ENCODE results near the gene GPR171. TPM values are rescaled to one million over a fixed set of nuclear protein-coding genes. Genes with fewer than 3 reads are reported as not detected.

Gene GPR171
- total RNA-seq, 1 donor from 2014 or later: 1.3 TPM

- ATAC-seq (no peak), DNase-seq (no peak)
- no peaks in the 10 kb centered on the region for H3K4me1 ChIP-seq
- intact Hi-C loops (cut with DNase I): no loop called here
- TF ChIP-seq, protein P1, sequence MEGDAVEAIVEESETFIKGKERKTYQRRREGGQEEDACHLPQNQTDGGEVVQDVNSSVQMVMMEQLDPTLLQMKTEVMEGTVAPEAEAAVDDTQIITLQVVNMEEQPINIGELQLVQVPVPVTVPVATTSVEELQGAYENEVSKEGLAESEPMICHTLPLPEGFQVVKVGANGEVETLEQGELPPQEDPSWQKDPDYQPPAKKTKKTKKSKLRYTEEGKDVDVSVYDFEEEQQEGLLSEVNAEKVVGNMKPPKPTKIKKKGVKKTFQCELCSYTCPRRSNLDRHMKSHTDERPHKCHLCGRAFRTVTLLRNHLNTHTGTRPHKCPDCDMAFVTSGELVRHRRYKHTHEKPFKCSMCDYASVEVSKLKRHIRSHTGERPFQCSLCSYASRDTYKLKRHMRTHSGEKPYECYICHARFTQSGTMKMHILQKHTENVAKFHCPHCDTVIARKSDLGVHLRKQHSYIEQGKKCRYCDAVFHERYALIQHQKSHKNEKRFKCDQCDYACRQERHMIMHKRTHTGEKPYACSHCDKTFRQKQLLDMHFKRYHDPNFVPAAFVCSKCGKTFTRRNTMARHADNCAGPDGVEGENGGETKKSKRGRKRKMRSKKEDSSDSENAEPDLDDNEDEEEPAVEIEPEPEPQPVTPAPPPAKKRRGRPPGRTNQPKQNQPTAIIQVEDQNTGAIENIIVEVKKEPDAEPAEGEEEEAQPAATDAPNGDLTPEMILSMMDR (IDR thresholded peaks at IDR 0.05): no peak
- H3K4me3 ChIP-seq: no peak overlapping the region
- H3K27ac ChIP-seq: no peak overlapping the region
- no peaks in the 10 kb centered on the region for H3K36me3 ChIP-seq
- no peaks in the 10 kb centered on the region for H3K9me3 ChIP-seq
- H3K27me3 ChIP-seq (ENCODE audit: low read depth): no peaks in the 10 kb centered on the region
Observed at GRCh38 chr3:151219056-151219455, 16.0 kb upstream of the GPR171 start.

GRCh38 chr3:151218136-151218535 lies 15.1 kb upstream of the GPR171 start:
- TF ChIP-seq, protein P1 (IDR thresholded peaks at IDR 0.05): no peak
- Histone ChIP-seq H3K36me3 (no peaks in the 10 kb centered on the region), H3K9me3 (no peaks in the 10 kb centered on the region), H3K27me3 (ENCODE audit: low read depth) (no peaks in the 10 kb centered on the region), H3K4me3 (no peak overlapping the region), H3K4me1 (no peaks in the 10 kb centered on the region), H3K27ac (no peak overlapping the region)
- ATAC-seq: no peak
- DNase-seq: no peak
- intact Hi-C loops (cut with DNase I): no loop called here

- no peak for DNase-seq
- Histone ChIP-seq H3K27ac (no peak overlapping the region), H3K9me3 (no peaks in the 10 kb centered on the region), H3K36me3 (no peaks in the 10 kb centered on the region), H3K27me3 (ENCODE audit: low read depth) (no peaks in the 10 kb centered on the region), H3K4me3 (no peak overlapping the region), H3K4me1 (no peaks in the 10 kb centered on the region)
- intact Hi-C loops (cut with DNase I): no loop called here
- TF ChIP-seq, protein P1 (IDR thresholded peaks at IDR 0.05): no peak
- ATAC-seq: no peak
Observed at GRCh38 chr3:151216641-151217607, 13.9 kb upstream of the GPR171 start.

- Histone ChIP-seq H3K27ac (no peak overlapping the region), H3K36me3 (no peaks in the 10 kb centered on the region), H3K9me3 (no peaks in the 10 kb centered on the region), H3K27me3 (ENCODE audit: low read depth) (no peaks in the 10 kb centered on the region), H3K4me3 (no peak overlapping the region), H3K4me1 (no peaks in the 10 kb centered on the region)
- DNase-seq (no peak), ATAC-seq (no peak)
- intact Hi-C loops (cut with DNase I): no loop called here
- TF ChIP-seq, protein P1 (IDR thresholded peaks at IDR 0.05): no peak
Observed at GRCh38 chr3:151214459-151214858, 11.4 kb upstream of the GPR171 start.

DNA sequence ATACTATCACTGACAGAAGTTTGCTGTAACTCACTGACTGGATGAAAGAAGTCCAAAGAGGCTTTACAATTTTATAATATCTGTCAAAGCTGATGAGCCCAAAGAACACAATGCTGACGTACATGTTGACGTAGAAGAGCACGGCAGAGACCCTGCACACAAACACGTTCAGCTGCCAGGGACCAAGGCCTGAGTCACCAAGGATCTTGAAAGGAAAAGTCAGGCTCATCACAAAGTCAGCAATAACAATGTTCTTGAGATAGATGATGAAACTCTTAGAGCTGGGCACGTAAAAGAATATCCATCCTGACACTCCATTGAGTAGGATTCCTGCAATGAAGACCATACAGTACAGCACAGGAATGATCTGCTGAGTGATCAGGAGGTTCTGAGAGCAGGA lies 10.9 kb upstream of the GPR171 start:
- intact Hi-C loops (cut with DNase I): no loop called here
- Histone ChIP-seq H3K4me1 (no peaks in the 10 kb centered on the region), H3K9me3 (no peaks in the 10 kb centered on the region), H3K27ac (no peak overlapping the region), H3K36me3 (no peaks in the 10 kb centered on the region), H3K27me3 (ENCODE audit: low read depth) (no peaks in the 10 kb centered on the region), H3K4me3 (no peak overlapping the region)
- TF ChIP-seq, protein P1 (IDR thresholded peaks at IDR 0.05): no peak
- no peak for DNase-seq
- ATAC-seq: no peak

All from lower lobe of right lung (tissue), 2 donors.